KMS-11 (cell line): ENCODE data around the gene SEC24B.

Experiments
- H2AFZ ChIP-seq: fragments of 200-600 bp; sonication (generic); 2 replicates; pipeline ENCODE4 v1.6.1; 2016; ENCODE audit warnings: antibody characterized with exemption, mixed run types, low read depth
- H3K27ac ChIP-seq: fragments of 200-600 bp; sonication (generic); 2 replicates; pipeline ENCODE4 v1.6.1; 2016; ENCODE audit warnings: mild to moderate bottlenecking, mixed run types
- H3K27me3 ChIP-seq: fragments of 200-600 bp; sonication (generic); 2 replicates; pipeline ENCODE4 v1.6.1; 2017; ENCODE audit warnings: mild to moderate bottlenecking, low read depth, mixed run types, moderate library complexity; ENCODE audit not compliant: insufficient read depth
- H3K36me3 ChIP-seq: fragments of 200-600 bp; sonication (generic); 2 replicates; pipeline ENCODE4 v1.6.1; 2017; ENCODE audit warnings: mild to moderate bottlenecking, mixed run types; ENCODE audit not compliant: insufficient read depth
- H3K4me1 ChIP-seq: fragments of 200-600 bp; sonication (generic); 2 replicates; pipeline ENCODE4 v1.6.1; 2016; ENCODE audit warnings: mild to moderate bottlenecking, low read depth, mixed run types; ENCODE audit not compliant: poor library complexity, severe bottlenecking
- H3K4me2 ChIP-seq: fragments of 200-600 bp; sonication (generic); 2 replicates; pipeline ENCODE4 v1.7.0; 2016; ENCODE audit warnings: mild to moderate bottlenecking, mixed run types
- H3K4me3 ChIP-seq: fragments of 200-600 bp; sonication (generic); IDR thresholded peaks from 2 replicates; pipeline ENCODE4 v1.6.1; 2017; ENCODE audit warnings: low read depth, low read length, mixed read lengths; ENCODE audit not compliant: insufficient read depth
- H3K79me2 ChIP-seq: fragments of 200-600 bp; sonication (generic); 2 replicates; pipeline ENCODE4 v1.6.1; 2016; ENCODE audit warnings: low read depth, mixed run types; ENCODE audit not compliant: insufficient read depth
- H3K9ac ChIP-seq: fragments of 200-600 bp; sonication (generic); 2 replicates; pipeline ENCODE4 v1.6.1; 2016; ENCODE audit warnings: mild to moderate bottlenecking, mixed run types
- H4K20me1 ChIP-seq: fragments of 200-600 bp; sonication (generic); 2 replicates; pipeline ENCODE4 v1.6.1; 2016; ENCODE audit warnings: mild to moderate bottlenecking, mixed run types; ENCODE audit not compliant: insufficient read depth
- TF ChIP-seq, protein P1 (sequence below): fragments of 200-600 bp; sonication (generic); conservative IDR thresholded peaks from 2 replicates; pipeline ENCODE4 v1.6.1; 2017; ENCODE audit warnings: low read depth, mild to moderate bottlenecking, antibody characterized with exemption, low read length, moderate library complexity, mixed read lengths

SEC24B gene

DNA sequence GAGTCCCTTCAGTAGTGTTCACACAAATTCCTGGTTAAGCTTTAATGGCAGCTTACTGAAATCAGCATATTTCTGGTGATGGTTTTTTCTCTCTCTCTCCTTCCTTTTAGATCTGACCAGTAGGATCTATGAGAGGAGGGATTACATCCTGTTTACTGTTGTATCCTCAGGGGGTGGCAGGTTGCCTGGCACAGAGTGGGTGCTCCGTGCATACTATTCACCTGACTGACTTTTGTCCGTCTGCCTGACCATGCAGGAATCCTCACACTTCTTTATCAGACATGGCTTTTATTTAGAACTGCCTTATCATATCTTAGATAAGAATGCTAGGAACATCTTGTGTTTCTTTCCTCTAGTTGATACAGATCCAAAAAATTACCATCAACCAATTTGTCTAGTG, 156.0 kb downstream of the SEC24B start:
- no peak overlapping the region for H2AFZ ChIP-seq
- no peak overlapping the region for H3K27ac ChIP-seq
- TF ChIP-seq, protein P1, sequence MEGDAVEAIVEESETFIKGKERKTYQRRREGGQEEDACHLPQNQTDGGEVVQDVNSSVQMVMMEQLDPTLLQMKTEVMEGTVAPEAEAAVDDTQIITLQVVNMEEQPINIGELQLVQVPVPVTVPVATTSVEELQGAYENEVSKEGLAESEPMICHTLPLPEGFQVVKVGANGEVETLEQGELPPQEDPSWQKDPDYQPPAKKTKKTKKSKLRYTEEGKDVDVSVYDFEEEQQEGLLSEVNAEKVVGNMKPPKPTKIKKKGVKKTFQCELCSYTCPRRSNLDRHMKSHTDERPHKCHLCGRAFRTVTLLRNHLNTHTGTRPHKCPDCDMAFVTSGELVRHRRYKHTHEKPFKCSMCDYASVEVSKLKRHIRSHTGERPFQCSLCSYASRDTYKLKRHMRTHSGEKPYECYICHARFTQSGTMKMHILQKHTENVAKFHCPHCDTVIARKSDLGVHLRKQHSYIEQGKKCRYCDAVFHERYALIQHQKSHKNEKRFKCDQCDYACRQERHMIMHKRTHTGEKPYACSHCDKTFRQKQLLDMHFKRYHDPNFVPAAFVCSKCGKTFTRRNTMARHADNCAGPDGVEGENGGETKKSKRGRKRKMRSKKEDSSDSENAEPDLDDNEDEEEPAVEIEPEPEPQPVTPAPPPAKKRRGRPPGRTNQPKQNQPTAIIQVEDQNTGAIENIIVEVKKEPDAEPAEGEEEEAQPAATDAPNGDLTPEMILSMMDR = no peak
- H3K4me3 ChIP-seq = no peak overlapping the region
- no peaks in the 10 kb centered on the region for H3K36me3 ChIP-seq
- H3K4me1 ChIP-seq = peaks cover 8% of the 10 kb centered on the region
- no peak overlapping the region for H3K4me2 ChIP-seq
- H3K9ac ChIP-seq = no peak overlapping the region
- H3K79me2 ChIP-seq = no peaks in the 10 kb centered on the region; the same call in 1 of the 2 replicates
- no peaks in the 10 kb centered on the region for H3K27me3 ChIP-seq
- H4K20me1 ChIP-seq = no peaks in the 10 kb centered on the region
